GM19468 (cell line): Measurements from ENCODE around the gene IGFL4.

Source experiments
- ATAC-seq: cut with Tn5 transposase; IDR thresholded peaks from one replicate; pipeline ENCODE4 v1.9.1; 2021; ENCODE audit warnings: mild to moderate bottlenecking, moderate library complexity, moderate number of reproducible peaks; ENCODE audit not compliant: unreplicated experiment; ENCODE audit errors: extremely low read depth

The IGFL4 gene

DNA sequence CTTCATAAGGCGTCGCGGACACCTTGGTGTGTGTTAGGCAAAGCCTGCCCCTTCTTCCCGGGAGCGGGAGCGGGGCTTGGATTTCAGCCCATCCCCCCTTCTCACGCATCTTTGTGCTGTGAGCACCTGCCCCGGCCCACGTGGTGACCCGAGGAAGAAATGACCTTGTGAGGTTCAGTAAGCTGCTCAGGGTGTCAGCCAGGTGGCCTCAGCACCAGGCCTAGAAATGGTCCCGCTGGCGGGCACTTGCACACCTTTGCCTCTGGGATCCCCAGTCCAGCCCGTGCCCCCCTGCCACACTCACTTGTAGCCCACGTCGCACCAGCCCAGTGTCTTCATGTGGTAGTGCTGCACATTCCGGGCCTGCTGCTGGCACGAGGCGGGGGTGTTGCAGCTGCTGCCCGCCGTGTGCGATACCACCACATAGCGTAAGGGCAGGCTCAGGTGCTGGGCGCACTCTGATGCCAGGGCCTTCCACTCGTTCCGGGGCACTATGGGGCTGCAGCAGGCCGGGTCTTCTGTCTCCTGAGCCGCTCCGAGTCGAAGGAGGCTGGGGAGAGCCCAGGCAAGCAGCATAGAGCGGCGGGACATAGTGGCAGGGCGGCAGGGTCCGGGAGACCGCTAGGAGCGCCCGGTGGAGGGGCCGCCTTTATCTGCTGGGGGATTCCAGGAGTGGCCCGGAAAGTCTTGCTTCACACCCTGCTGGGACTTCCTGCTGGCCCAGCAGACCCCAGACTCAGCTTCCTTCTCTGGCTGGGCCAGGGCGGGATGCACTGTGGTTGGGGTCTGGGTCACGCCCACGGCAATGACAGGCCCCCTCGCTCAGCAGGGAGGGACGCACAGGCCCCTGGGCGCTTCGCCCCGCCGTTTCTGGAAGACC lies 18.1 kb downstream of the IGFL4 start, which contains the start of gene PGLYRP1:
Gene PGLYRP1 (minus strand): TSS at position 623 of the 880 bp plus-strand sequence. CDS start 32 bp downstream, at position 591.
- ATAC-seq, result no peak

DNA sequence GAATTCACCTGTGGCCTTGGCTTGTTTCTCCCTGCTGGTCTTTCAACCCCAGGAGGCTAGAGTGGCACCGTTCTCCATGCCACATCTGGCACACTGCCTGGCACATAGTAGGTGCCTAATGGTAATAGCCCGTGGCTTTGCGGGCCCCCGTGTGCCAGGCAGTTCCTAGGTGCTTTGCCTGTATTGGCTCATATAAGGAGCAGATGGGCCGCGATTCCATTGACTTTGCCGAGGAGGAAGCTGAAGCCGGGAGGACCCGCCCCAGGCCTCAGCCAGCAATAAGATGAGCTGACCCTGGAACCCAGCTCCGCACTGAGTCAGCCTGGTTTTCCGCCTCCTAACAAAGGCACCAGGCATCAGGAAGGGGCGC lies 18.8 kb downstream of the IGFL4 start:
- no peak for ATAC-seq

DNA sequence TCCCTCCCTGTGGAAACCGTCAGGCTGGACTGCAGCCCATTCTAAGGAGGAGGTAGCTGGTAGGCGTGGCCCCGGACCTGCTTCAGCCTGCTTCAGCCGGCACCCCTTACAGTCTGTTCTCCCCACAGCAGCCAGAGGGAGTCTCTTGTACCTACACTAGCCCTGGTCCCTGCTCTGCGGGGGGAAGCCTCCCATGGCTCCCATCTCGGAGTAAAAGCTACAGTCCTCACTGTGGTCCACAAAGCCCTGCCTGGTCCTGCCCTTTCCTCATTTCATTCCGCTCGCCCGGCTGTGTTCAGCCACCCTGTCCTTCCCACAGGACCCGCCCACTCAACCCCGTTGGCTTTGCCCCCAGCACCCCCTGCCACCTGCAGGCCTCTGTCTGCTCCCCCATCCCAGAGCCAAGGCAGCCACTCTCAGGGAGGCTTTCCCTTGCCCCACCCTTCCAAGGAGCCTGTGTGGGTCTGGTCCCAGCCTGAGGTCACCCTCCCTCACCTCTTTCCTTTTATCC lies 19.2 kb downstream of the IGFL4 start:
- no peak for ATAC-seq

DNA sequence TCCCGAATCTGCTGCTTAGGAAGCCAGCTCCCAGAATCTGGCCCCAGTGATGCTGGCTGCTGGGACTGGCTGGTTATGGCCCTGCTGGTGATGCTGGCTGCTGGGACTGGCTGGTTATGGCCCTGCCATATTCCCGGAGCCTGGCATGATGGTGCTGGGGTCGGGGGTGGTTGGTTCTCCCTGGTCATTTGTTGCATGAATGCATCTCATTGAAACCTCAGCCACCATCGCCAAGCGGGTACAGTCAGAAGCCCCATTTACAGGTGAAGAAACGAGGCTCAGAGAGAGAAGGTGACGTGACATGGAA lies 20.0 kb downstream of the IGFL4 start:
- no peak for ATAC-seq

DNA sequence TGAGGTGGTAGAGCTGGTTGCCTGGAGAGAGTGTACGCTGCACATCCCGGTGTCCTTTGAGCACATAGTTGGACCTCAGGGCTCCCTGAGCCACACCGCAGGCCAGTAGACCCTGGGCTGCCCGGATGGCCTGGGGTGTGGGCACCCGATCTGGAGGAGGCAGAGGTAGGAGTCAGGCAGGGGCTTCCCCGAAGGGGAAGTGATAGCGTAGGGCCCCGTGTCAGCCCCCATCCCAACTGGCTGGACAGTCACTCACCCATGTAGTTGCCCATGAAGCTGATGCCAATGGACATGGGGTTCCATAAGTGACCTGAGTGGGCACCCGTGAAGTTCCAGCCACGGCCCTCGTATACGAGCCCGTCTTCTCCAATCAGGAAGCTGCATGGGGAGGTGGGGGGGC lies 21.5 kb downstream of the IGFL4 start:
- no peak for ATAC-seq

DNA sequence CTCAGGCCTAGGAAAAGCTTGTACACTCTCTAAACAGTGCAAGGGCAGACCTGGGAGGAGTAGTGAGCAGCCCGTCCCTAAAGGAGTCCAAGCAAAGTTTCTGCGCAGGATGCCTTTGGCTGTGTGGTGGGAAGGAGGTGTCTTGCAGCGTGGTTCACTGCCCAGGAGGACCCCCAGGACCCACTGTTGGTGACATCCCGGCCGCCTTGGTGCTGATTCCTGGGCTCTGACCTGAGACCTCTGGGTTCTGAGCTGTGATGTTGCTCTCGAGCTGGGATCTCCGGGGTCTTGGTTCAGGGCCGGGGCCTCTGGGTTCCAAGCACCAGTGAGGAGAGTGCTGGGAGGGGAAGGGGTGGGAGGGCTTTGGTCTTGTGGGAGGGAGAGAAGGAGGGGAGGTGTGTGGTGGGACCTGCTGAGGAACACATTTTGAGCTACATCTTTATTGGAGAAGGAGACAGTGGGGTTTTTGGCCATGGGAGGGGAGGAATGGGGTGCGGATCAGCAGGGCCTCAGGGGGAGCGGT lies 22.0 kb downstream of the IGFL4 start:
- ATAC-seq, result no peak

DNA sequence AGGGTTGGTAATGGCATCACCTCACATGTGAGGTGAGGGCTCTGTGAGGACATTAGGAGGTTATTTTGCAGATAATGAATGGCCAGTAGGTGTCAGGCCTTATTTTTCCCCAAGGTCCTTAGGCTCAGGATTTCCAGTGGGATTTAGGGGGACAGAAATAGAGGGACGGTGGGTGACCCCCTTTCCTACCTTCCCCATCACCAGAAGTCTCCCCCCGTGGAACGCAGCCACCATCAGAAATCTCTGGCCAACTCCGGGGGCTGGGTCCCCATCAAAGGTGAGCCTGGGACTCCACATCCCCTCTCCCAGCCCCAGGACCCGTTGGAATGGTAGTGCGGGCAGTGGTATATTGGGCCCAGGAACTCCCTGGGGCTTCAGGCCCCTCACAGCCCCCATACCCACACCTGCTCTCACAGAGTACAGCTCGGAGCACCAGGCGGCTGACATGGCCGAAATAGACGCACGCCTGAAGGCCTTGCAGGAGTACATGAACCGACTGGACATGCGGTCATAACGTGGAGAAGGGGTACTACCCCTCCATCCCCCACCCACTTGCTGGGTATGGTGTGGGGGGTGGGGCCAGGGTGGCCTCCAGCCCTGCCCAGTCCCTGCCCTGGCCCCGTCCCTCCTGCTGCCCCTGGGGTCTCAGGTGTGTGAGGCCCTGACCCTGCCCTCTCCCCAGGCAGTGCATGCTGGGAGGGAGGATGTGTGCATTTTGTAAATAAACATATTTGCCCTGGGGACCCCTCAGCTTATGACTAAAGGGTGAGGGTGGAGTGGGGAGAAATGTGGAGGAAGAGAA lies 22.7 kb downstream of the IGFL4 start:
- no peak for ATAC-seq

DNA sequence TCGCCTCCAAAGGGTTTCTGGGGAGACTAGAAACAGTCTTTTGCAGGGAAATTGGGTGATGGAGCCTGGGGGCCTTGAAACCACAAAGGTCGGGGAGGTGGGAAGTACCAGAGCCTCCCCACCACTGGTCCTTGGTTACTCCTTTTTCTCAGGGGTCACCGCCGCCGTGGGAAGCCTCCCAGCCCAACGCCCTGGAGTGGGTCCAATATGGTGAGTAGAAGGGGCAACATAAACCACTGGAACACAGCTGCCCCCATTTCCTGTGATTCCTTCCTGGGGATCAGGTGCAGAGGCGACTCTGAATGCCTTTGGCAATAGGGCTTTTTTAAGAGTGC lies 23.7 kb downstream of the IGFL4 start:
- ATAC-seq, result no peak

DNA sequence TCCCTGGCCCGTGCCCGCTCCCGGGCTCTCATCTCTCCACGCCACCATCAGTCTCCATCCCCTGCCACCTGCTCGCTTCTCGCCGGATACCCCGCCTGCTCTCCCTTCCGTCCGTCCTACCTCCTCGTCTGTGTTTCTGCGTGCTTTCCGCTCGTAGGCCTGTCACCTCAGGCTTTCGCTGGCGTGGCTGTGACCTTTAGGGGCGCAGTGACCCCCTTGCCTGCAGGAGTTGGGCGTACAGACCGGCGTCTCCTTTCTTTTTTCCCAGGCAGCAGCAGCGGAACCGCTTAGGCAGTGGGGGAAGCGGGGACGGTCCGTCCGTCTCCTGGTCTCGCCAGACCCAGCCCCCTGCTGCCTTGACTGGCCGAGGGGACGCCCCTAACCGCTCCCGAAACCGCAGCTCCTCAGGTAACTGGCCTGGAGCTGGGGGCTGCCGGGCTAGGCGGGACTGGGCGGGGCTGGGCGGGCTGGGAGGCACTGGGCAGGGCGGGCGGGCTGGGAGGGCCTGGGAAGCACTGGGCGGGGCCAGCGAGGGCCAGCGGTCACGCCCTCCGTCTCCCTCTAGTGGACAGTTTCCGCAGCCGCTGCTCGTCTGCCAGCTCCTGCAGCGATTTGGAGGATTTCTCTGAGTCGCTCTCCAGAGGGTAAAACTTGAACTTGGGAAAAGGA lies 24.2 kb downstream of the IGFL4 start:
- ATAC-seq, result no peak

DNA sequence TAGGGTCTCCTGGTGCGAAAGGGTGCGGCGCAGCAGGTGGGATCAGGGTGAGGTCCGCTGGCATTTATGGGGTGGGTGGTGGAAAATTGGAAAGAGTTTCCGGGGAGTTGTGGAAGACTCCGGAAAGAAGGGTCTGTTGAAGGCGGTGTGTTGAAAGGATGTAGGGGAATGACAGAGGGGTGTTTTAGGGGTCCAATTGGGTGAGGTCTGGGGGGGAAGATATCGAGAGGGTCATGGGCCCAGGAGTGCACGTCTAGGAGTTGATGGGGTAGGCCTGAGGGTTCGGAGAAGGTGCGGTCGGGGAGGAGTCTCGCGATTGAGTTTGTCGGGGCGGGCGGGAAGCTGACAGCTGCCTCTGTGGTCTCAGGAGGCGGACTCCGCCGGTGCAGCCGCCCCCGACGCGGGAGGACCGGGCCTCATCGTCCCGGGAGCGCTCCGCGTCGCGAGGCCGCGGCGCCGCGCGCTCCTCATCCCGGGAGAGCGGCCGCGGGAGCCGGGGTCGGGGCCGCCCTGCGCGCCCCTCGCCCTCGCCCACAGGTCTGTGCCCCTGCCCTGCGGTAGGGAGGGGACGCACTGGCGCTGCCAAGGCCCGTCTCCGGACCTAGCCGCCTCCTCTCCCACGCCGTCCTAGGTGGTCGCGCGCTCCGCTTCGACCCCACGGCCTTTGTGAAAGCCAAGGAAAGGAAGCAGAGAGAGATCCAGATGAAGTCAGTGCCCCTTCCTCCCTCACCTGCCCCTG lies 24.9 kb downstream of the IGFL4 start:
- no peak for ATAC-seq

DNA sequence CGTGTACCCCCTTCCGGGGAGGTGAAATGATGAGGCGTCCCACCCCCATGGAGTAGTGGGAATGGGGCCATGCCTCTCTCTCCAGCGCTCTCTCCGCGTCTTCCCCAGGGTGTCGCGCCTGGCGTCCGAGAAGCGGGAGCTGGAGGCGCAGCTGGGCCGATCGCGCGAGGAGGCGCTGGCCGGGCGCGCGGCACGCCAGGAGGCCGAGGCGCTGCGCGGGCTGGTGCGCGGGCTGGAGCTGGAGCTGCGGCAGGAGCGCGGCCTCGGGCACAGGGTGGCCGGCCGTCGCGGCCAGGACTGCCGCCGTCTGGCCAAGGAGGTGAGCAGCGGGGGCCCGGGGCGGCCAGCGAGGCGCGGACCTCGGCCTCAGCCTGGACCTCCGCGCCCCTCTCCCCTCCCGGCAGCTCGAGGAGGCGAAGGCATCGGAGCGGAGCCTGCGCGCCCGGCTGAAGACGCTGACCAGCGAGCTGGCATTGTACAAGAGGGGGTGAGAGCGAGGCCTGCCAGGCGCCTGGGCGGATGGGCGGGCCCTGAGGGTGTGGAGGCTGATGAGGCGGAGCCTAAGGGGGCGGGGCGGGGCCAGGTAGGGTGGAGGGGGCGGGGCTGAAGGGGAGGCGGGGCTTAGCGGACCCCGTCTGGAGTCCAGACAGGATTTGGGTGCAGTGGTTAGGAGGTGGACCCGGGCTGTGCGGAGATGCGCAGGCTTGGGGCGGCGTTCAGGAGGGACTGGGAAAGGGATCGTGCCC lies 25.7 kb downstream of the IGFL4 start:
- ATAC-seq, result no peak

DNA sequence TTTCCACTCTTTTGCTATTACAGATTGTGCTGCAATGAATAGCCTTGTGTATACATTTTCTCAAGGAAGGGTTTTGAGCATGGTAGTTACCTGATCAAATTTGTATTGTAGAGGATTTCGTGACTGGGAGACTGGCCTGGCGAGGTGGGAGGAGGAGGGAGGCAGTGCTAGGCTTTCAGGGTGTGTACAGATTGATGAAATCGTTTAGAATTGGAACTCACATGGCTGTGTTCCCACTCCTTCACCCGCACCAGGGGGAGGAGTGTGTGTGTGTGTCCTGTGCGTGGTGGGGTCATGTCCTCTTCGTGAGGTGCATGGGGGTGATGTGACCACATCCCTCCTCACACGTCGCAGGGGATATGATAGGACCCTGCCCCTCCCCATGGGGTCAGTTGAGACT lies 26.3 kb downstream of the IGFL4 start:
- no peak for ATAC-seq

DNA sequence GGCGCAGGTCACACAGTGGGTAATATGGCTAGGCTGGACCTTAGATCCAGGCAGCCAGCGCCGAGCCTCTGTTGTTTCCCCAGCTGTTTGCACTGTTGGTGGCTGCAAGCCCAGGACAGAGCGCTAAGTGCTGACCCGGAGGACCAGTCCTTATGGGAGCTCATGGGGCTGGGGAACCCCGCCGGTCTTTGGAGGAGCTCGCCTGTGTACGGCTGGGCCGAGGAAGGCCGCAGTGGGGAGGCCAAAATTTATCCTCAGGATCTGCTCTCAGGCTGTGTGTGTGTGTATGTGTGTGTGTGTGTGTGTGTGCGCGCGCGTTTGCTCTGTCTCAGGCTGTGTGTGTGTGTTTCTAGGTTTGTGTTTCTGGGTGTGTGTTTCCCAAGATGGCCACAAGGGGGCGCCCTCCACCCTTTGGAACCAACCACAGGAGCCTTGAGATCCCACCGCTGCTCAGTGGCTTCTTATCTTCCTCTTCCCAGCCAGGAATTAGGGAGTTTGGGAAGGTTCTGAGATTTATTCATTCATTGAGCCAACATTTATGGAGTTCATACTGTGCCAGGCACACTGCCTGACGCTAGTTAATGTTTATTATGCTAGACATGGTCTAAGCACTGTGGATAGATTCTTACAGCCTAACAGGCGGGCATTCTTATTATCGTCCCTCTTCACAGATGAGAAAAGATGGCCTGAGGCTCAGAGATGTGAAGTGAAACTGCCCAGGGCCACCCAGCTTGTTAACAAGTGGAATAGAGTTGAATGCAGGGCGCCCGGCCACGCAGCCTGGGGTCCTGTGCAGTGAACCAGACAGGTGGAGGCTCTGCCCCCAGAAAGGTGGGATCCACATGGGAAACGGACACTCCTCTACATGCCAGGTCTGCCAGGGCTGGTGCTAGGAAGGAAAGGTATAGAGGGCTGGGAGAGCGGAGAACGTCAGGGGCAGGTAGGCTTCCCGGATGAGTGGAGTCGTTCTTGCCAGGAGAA lies 31.0 kb downstream of the IGFL4 start:
- ATAC-seq, result no peak

DNA sequence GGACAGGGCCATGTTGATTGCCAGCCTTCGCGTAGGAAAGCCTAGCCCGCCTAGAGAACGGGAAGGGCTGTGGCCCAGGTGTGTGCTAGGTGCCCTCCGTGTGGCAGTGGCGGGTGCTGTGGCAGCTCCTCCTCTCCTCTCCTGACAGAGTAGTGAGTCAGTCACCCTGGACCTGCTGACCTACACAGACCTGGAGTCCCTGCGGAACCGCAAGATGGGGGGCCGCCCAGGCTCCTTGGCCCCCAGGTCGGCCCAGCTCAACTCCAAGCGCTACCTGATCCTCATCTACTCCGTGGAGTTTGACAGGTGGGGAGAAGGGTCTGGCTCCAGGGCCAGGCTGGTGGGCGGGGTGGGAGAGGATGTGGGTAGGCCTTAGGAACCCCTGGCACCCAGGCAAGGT lies 34.4 kb downstream of the IGFL4 start:
- ATAC-seq, result no peak

DNA sequence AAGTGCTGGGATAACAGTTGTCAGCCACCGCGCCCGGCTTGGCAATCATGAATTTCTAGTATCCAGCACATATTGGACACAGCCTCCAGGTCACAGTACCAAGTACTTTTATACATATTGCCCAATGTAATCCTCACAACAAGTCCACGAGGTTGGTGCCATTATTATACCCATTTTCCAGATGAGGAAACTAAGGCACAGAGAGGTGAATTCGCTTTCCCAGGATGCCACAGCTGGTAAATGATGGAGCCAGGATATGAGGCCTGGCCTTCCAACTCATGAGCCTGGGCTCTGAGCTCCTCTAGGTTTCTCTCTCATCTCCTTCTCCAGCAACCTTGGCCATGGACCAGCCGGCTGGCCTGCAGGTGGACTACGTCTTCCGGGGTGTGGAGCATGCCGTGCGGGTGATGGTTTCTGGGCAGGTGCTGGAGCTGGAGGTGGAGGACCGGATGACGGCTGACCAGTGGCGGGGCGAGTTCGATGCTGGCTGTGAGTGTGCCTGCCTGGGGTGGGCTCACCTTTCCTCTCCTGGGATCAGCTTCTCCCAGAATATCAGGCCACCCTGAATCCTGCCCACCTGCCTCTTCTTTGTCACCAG lies 38.0 kb downstream of the IGFL4 start:
- ATAC-seq, result no peak

DNA sequence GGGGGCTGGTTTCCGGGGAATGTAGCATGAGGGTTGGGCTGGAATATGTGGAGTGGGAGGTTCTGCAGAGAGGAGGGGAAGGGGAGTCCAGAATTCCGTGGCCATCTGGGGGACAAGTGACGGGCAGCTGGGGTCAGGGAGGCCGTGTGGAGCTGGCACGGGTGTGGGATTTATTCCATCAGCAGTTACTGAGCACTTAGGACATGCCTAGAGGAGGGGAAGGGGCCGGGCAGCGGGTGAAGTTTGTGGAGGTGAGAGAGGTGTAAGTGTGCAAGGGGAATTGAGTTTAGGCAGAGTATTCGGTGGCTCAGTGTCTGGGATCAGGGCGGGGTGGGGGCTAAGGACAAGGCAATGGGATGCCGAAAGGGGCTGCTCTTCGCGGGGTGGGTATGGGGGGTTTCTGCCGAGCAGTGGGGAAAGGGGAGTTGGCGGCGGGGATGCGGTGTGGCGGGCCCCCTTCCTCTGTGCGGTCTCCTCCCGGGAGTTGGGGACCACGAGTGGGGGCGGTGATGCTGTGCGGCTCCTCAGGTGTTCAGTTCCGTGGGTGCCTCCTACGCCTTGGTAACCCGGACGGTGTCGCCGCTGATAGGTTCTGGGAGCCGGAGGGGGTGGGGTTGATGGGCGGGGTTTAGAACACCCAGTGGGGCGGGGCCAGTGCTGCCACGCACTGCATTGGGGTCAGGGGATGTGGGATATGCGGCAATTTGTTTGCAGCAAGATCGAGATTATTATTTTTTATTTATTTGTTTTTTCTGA lies 40.1 kb downstream of the IGFL4 start:
- no peak for ATAC-seq

DNA sequence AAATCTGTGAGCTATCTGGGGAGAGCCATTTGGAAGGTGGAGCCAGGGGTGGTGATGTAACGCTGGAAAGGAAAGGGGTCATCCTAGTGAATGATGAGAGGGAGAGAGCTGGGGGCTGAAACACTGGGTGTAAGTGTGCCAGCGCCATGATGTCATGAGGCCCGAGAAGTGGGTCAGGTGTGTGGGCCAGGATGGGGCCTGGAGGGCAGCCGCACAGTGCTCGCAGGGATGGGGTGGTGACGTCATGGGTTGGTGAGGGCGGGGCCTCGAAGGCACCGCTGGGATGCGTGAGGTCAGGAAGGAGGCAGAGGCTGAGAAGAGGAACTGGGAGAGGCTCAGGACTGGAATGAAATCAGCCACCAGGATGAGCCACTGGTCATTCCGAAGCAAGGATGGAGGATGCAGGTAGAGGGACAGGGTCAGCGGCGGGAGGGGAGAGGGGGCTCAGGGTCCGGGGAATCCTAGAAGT lies 41.1 kb downstream of the IGFL4 start:
- ATAC-seq, result no peak
